ENCODE results near the gene THBS2.

THBS2 gene

DNA sequence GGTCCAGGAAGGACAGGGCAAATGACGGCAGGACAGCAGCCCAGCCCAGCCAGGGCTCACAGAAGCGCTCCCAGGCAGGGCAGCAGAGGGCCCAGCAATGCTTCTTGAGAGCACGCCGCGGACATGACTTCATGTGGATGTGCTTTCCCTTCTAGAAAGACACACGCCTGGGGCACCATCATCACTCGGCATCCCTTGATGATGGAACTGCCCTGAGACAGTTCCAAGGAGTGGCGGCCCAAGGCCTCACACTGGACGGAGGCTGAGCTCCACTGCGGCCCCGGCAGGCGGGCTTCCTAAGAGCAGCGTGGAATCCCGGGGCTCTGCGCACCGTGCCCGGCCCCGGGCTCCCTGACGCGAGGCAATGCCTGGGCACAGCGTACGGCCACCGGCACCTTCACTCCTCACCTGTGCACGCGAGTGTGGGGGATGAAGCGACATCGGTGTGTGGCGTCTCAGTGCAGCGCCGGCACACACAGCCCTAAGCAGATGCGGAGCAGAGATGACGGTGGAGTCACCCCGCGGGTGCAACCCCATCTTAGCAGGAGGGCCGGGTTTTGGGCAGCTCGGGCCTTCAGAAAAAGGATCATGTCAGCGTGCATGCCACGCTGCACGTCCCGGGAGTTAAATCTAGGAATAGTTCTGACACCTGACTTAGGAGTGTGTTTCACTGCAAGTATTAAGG is 86.6 kb downstream of the THBS2 start:
- no peak for DNase-seq (ENCODE audit: low read depth in 2 of 2)
